ENCODE results near the gene APBB1IP.
"Not testable (repeated sequence)": the region's sequence is repeated elsewhere in the genome, so short reads cannot be mapped to it uniquely, and the experiment has no call there.

The APBB1IP gene

GRCh38 chr10:26492725-26493124, 54.6 kb downstream of the APBB1IP start:
- not testable (repeated sequence) for H3K9me3 ChIP-seq (ENCODE audit: insufficient read depth, low read depth, low read length); H4K8ac ChIP-seq (ENCODE audit: low read depth, low read length); H3K4me2 ChIP-seq (ENCODE audit: low read length); H2BK12ac ChIP-seq (ENCODE audit: low read length); DNase-seq; H3K27me3 ChIP-seq (ENCODE audit: insufficient read depth, low read length); H3K4me3 ChIP-seq (ENCODE audit: low read depth, low read length); H3K27ac ChIP-seq (ENCODE audit: low read depth, low read length); H3K36me3 ChIP-seq (ENCODE audit: control insufficient read depth in 1 of 2, insufficient read depth in 2 of 2, low read length in 2 of 2); H3K18ac ChIP-seq (ENCODE audit: low read length); H3K14ac ChIP-seq (ENCODE audit: low read length); H4K91ac ChIP-seq (ENCODE audit: low read depth, low read length); H2BK5ac ChIP-seq (ENCODE audit: low read depth, low read length, poor library complexity); H2AK5ac ChIP-seq (ENCODE audit: low read length); H2BK120ac ChIP-seq (ENCODE audit: insufficient read depth, low read length, poor library complexity); H3K79me2 ChIP-seq (ENCODE audit: control insufficient read depth, insufficient read depth, low read length, poor library complexity); H2AFZ ChIP-seq (ENCODE audit: insufficient read depth, low read length, poor library complexity); H3K9ac ChIP-seq (ENCODE audit: low read length); H3K4me1 ChIP-seq (ENCODE audit: control insufficient read depth in 1 of 2, insufficient read depth in 2 of 2, low read length in 2 of 2); H4K12ac ChIP-seq (ENCODE audit: low read depth, low read length); H3K23ac ChIP-seq (ENCODE audit: low read length); H3K4ac ChIP-seq (ENCODE audit: low read depth, low read length)
- H3K79me1 ChIP-seq (ENCODE audit: low read length): peaks cover 10% of the 10 kb centered on the region
- WGBS (ENCODE audit: extremely low coverage, insufficient coverage, insufficient read length): no CpG with 5 or more reads among the region's 9 CpGs

GRCh38 chr10:26494018-26494417, 55.9 kb downstream of the APBB1IP start:
- no peak overlapping the region for H2BK120ac ChIP-seq (ENCODE audit: insufficient read depth, low read length, poor library complexity)
- no peak overlapping the region for H3K27ac ChIP-seq (ENCODE audit: low read depth, low read length)
- H3K4ac ChIP-seq (ENCODE audit: low read depth, low read length): no peak overlapping the region
- WGBS (ENCODE audit: extremely low coverage, insufficient coverage, insufficient read length): no CpG with 5 or more reads among the region's 2 CpGs
- peaks cover 0 to 2% of the 10 kb centered on the region in 2 experiments for H3K36me3 ChIP-seq (ENCODE audit: control insufficient read depth in 1 of 2, insufficient read depth in 2 of 2, low read length in 2 of 2)
- H3K23ac ChIP-seq (ENCODE audit: low read length): no peak overlapping the region
- no peaks in the 10 kb centered on the region for H3K79me2 ChIP-seq (ENCODE audit: control insufficient read depth, insufficient read depth, low read length, poor library complexity)
- H3K4me1 ChIP-seq (ENCODE audit: control insufficient read depth in 1 of 2, insufficient read depth in 2 of 2, low read length in 2 of 2): no peaks in the 10 kb centered on the region
- no peak overlapping the region for H3K4me3 ChIP-seq (ENCODE audit: low read depth, low read length)
- no peaks in the 10 kb centered on the region for H3K27me3 ChIP-seq (ENCODE audit: insufficient read depth, low read length)
- H2AK5ac ChIP-seq (ENCODE audit: low read length): no peak overlapping the region
- no peak overlapping the region for H3K14ac ChIP-seq (ENCODE audit: low read length)
- no peaks in the 10 kb centered on the region for H3K9me3 ChIP-seq (ENCODE audit: insufficient read depth, low read depth, low read length)
- H4K8ac ChIP-seq (ENCODE audit: low read depth, low read length): no peak overlapping the region
- H4K91ac ChIP-seq (ENCODE audit: low read depth, low read length): no peak overlapping the region
- DNase-seq: no peak
- H2BK5ac ChIP-seq (ENCODE audit: low read depth, low read length, poor library complexity): no peak overlapping the region
- no peak overlapping the region for H4K12ac ChIP-seq (ENCODE audit: low read depth, low read length)
- no peak overlapping the region for H3K18ac ChIP-seq (ENCODE audit: low read length)
- no peak overlapping the region for H3K4me2 ChIP-seq (ENCODE audit: low read length)
- H2BK12ac ChIP-seq (ENCODE audit: low read length): no peak overlapping the region
- no peak overlapping the region for H3K9ac ChIP-seq (ENCODE audit: low read length)
- H3K79me1 ChIP-seq (ENCODE audit: low read length): peaks cover 2% of the 10 kb centered on the region
- H2AFZ ChIP-seq (ENCODE audit: insufficient read depth, low read length, poor library complexity): no peak overlapping the region

- H3K9me3 ChIP-seq (ENCODE audit: insufficient read depth, low read depth, low read length): no peaks in the 10 kb centered on the region
- H3K4me2 ChIP-seq (ENCODE audit: low read length): no peak overlapping the region
- H3K27ac ChIP-seq (ENCODE audit: low read depth, low read length): no peak overlapping the region
- no peak overlapping the region for H3K4ac ChIP-seq (ENCODE audit: low read depth, low read length)
- H3K18ac ChIP-seq (ENCODE audit: low read length): no peak overlapping the region
- H2AK5ac ChIP-seq (ENCODE audit: low read length): no peak overlapping the region
- DNase-seq: no peak
- H3K23ac ChIP-seq (ENCODE audit: low read length): no peak overlapping the region
- no peak overlapping the region for H2BK5ac ChIP-seq (ENCODE audit: low read depth, low read length, poor library complexity)
- H3K27me3 ChIP-seq (ENCODE audit: insufficient read depth, low read length): no peaks in the 10 kb centered on the region
- peaks cover 0 to 2% of the 10 kb centered on the region in 2 experiments for H3K4me1 ChIP-seq (ENCODE audit: control insufficient read depth in 1 of 2, insufficient read depth in 2 of 2, low read length in 2 of 2)
- no peak overlapping the region for H4K8ac ChIP-seq (ENCODE audit: low read depth, low read length)
- no peak overlapping the region for H2BK120ac ChIP-seq (ENCODE audit: insufficient read depth, low read length, poor library complexity)
- H3K9ac ChIP-seq (ENCODE audit: low read length): no peak overlapping the region
- H3K79me2 ChIP-seq (ENCODE audit: control insufficient read depth, insufficient read depth, low read length, poor library complexity): no peaks in the 10 kb centered on the region
- no peak overlapping the region for H3K4me3 ChIP-seq (ENCODE audit: low read depth, low read length)
- H3K36me3 ChIP-seq (ENCODE audit: control insufficient read depth in 1 of 2, insufficient read depth in 2 of 2, low read length in 2 of 2): peaks cover 2 to 3% of the 10 kb centered on the region in 2 experiments
- H3K79me1 ChIP-seq (ENCODE audit: low read length): peaks cover 1% of the 10 kb centered on the region
- H2BK12ac ChIP-seq (ENCODE audit: low read length): no peak overlapping the region
- H4K91ac ChIP-seq (ENCODE audit: low read depth, low read length): no peak overlapping the region
- H4K12ac ChIP-seq (ENCODE audit: low read depth, low read length): no peak overlapping the region
- no peak overlapping the region for H3K14ac ChIP-seq (ENCODE audit: low read length)
- no peak overlapping the region for H2AFZ ChIP-seq (ENCODE audit: insufficient read depth, low read length, poor library complexity)
Measured at GRCh38 chr10:26499426-26499825, 61.3 kb downstream of the APBB1IP start.

GRCh38 chr10:26502986-26503385, 64.8 kb downstream of the APBB1IP start:
- Histone ChIP-seq H3K9me3 (ENCODE audit: insufficient read depth, low read depth, low read length) (no peaks in the 10 kb centered on the region), H4K12ac (ENCODE audit: low read depth, low read length) (no peak overlapping the region), H2BK5ac (ENCODE audit: low read depth, low read length, poor library complexity) (peak overlapping the region; percentile 45), H3K9ac (ENCODE audit: low read length) (no peak overlapping the region), H3K79me1 (ENCODE audit: low read length) (peaks cover 20% of the 10 kb centered on the region), H3K27ac (ENCODE audit: low read depth, low read length) (peak overlapping the region; percentile 33), H3K4me3 (ENCODE audit: low read depth, low read length) (no peak overlapping the region), H3K23ac (ENCODE audit: low read length) (no peak overlapping the region), H3K36me3 (ENCODE audit: control insufficient read depth in 1 of 2, insufficient read depth in 2 of 2, low read length in 2 of 2) (peaks cover 2 to 3% of the 10 kb centered on the region in 2 experiments), H2BK12ac (ENCODE audit: low read length) (no peak overlapping the region), H3K18ac (ENCODE audit: low read length) (no peak overlapping the region), H3K27me3 (ENCODE audit: insufficient read depth, low read length) (no peaks in the 10 kb centered on the region), H3K79me2 (ENCODE audit: control insufficient read depth, insufficient read depth, low read length, poor library complexity) (no peaks in the 10 kb centered on the region), H4K91ac (ENCODE audit: low read depth, low read length) (peak overlapping the region; percentile 57), H3K14ac (ENCODE audit: low read length) (peak overlapping the region; percentile 53), H2BK120ac (ENCODE audit: insufficient read depth, low read length, poor library complexity) (peak overlapping the region; percentile 77), H2AK5ac (ENCODE audit: low read length) (no peak overlapping the region), H2AFZ (ENCODE audit: insufficient read depth, low read length, poor library complexity) (no peak overlapping the region), H3K4ac (ENCODE audit: low read depth, low read length) (no peak overlapping the region), H3K4me2 (ENCODE audit: low read length) (no peak overlapping the region), H3K4me1 (ENCODE audit: control insufficient read depth in 1 of 2, insufficient read depth in 2 of 2, low read length in 2 of 2) (peaks cover 8 to 15% of the 10 kb centered on the region in 2 experiments), H4K8ac (ENCODE audit: low read depth, low read length) (no peak overlapping the region)
- WGBS (ENCODE audit: extremely low coverage, insufficient coverage, insufficient read length): no CpG with 5 or more reads among the region's 6 CpGs
- DNase-seq: peak in 1 of 2 donors; percentile 34
